HS-27A (cell line): ENCODE data around the gene RABL2A.
A peak's percentile ranks its signal among the peaks of the same experiment; 100 is the strongest.
"Not testable (repeated sequence)": the region's sequence is repeated elsewhere in the genome, so short reads cannot be mapped to it uniquely, and the experiment has no call there.

Experiments
- DNase-seq: peaks from one replicate; pipeline ENCODE4 v3.0.0-alpha.2; 2012; ENCODE audit warnings: low read depth, missing footprints

The RABL2A gene

GRCh38 chr2:113626616-113627330 is at the start of gene RABL2A:
RABL2A (plus strand) TSS chr2:113627266; CDS start chr2:113628607, 1,341 bp downstream.
- peak; percentile 77 for DNase-seq

GRCh38 chr2:113578508-113578907 is 48.6 kb upstream of the RABL2A start:
- not testable (repeated sequence) for DNase-seq

DNA sequence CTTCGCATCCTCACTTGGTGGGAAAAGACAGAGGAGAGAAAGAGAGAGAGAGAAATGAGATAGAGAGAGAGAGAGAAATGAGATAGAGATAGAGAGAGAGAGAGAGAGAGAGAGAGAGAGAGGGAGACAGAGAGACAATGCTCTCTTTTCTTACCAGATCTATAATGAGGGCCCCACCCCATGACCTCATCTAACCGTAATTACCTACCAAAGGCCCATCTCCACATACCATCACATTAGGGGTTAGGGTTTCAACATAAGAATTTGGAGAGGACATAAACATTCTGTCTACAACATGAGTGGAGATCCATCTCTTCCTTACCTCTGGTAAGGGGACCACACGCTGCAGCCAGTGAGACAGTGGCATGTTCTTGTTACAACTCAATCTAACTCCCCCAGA is 44.6 kb upstream of the RABL2A start:
- DNase-seq = not testable (repeated sequence)

DNA sequence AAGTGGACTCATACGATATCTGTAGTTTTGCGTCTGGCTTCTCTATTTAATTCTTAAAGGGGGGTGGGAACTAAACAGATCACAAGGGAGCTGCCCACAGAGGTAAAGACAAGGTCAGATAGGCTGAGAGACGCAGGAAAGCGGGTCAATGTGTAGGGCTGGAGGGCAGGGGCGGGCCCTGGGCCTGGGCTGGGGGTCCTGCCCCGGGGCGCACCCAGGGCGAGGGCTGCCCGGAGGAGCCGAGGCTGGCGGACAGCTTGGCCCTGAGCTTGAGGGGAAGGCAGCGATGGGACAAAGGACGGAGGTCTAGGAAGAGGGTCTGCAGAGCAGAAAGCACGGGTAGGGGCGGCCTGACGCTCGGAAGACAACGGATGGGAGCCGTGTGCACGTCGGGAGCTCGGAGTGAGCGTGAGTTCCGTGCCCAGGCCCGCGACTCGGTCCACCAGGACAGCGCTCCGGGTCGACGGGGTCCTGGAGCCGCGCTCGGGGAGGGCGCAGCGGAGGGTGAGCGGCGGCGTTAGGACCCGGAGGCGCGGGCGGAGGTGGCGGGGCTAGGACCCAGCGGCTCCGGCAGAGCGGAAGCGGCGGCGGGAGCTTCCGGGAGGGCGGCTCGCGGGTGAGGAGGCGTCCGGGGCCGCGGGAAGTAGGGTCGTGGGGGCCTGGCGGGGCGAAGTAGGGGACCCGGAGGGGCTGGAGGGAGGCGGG is 43.4 kb upstream of the RABL2A start:
- peak; percentile 40 for DNase-seq

GRCh38 chr2:113584311-113585092 is 42.6 kb upstream of the RABL2A start:
- DNase-seq = not testable (repeated sequence)

DNA sequence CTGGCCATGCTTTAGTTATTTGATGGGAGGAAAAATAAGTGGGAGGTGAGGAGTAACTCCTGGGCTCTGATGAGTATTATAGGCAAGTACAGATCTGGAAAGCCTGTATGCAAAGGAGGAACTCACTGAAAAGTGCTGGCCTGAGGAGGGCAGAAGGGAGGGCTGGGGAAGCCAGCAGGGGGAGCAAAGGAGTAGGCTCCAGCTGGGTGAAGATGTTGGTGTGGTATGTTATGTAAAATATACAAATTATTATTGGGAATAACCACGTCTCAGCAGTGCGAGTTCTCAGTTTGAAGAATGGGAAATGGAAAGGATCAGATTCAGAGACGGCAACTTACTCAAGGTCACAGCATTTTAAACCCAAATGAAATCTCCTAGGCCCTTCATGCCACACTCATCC is 39.9 kb upstream of the RABL2A start:
- not testable (repeated sequence) for DNase-seq

DNA sequence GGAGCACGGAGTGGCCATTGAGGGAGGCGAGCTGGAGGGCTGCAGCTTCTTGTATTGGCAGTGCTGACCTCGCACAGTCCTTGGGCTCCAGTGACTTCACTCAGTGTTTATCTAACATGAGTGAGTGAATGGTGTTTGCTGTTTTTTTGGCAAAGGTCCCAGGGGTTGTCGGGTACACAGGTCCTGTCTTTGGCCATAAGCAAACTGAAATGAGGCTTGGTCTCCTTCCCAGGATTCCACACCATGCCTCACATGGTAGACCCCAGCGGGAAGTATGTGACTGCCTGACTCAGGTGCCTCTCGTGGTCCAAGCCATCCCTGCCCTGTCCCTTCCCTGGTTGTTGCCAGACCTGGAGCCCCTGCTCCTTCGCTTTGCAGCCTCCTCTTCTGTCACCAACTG is 37.5 kb upstream of the RABL2A start:
- not testable (repeated sequence) for DNase-seq

DNA sequence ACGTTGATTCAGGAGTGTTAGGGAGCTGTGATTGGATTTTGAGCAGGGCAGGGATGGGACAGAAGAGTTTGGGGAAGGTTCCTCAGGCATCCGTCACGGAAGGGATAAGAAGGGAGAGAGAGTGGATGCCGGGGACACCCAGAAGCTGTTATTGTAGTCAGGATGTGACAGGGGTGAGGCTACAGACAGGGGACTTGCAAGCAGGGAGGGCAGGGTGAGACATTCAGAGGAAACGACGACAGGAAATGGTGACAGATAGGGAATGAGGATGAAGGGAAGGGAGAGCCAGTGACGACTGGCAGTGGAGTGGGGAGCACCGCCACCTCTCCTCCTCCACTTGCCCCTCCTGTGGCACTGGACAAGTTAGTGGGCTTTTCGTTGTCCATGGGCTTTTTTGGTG is 35.1 kb upstream of the RABL2A start:
- not testable (repeated sequence) for DNase-seq

GRCh38 chr2:113593280-113593679 is 33.8 kb upstream of the RABL2A start:
- DNase-seq = not testable (repeated sequence)

- DNase-seq = not testable (repeated sequence)
These were observed 31.3 kb upstream of the RABL2A start for GRCh38 chr2:113595725-113596124.

DNA sequence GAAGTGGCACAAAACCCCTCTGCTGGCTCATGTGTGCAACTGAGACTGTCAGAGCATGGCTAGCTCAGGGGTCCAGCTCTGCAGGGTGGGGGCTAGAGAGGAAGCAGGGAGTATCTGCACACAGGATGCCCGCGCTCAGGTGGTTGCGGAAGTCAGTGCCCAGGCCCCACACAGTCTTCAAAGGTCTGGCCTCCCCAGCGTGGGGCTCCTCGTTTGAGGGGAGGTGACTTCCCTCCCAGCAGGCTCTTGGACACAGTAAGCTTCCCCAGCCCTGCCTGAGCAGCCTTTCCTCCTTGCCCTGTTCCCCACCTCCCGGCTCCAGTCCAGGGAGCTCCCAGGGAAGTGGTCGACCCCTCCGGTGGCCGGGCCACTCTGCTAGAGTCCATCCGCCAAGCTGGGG is 29.9 kb upstream of the RABL2A start:
- DNase-seq = not testable (repeated sequence)

- not testable (repeated sequence) for DNase-seq
These were observed 29.5 kb upstream of the RABL2A start for GRCh38 chr2:113597572-113597971.

DNA sequence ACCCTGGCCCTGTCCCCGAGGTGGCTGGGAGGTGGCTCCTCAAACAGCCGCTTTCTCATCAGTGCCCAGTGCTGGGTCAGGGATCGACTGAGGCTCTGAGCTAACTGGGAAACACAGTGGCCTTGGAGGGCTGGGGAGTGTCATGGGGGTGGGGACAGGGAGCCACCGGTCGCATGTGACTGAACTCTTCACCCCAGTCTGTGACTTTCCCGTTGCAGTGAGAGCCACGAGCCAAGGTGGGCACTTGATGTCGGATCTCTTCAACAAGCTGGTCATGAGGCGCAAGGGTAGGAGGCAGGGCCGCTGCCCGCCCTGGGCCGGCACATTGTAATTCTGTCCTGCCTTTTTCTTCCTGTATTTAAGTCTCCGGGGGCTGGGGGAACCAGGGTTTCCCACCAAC is 28.9 kb upstream of the RABL2A start:
- not testable (repeated sequence) for DNase-seq

- not testable (repeated sequence) for DNase-seq
These were observed 28.3 kb upstream of the RABL2A start for GRCh38 chr2:113598738-113599137.

DNA sequence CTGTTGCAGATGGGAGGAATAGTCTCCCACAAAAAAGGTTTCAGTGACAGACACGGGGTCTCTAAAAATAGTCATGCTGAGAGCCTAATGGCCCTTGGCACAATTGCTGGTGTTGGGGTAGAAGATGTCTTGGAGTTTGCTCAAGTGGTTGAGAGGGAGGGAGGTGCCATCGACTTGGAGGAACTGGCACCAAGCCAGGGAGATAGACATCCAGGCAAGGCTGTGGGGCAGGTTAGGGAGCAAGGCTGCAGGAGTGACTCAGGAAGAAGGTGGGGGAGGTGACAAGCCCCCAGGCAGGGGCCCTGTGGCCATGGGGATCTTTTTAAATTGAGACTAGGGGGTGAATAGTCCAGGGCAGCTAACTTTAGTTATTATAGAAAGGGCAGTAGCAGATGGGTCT is 27.9 kb upstream of the RABL2A start:
- DNase-seq = not testable (repeated sequence)

- DNase-seq = not testable (repeated sequence)
These were observed 24.9 kb upstream of the RABL2A start for GRCh38 chr2:113602040-113602769.

DNA sequence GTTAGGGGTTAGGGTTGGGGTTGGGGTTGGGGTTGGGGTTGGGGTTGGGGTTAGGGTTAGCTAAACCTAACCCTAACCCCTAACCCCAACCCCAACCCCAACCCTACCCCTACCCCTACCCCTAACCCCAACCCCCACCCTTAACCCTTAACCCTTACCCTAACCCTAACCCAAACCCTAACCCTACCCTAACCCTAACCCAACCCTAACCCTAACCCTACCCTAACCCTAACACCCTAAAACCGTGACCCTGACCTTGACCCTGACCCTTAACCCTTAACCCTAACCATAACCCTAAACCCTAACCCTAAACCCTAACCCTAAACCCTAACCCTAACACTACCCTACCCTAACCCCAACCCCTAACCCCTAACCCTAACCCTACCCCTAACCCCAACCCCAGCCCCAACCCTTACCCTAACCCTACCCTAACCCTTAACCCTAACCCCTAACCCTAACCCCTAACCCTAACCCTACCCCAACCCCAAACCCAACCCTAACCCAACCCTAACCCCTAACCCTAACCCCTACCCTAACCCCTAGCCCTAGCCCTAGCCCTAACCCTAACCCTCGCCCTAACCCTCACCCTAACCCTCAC is 24.1 kb upstream of the RABL2A start:
- no peak for DNase-seq

DNA sequence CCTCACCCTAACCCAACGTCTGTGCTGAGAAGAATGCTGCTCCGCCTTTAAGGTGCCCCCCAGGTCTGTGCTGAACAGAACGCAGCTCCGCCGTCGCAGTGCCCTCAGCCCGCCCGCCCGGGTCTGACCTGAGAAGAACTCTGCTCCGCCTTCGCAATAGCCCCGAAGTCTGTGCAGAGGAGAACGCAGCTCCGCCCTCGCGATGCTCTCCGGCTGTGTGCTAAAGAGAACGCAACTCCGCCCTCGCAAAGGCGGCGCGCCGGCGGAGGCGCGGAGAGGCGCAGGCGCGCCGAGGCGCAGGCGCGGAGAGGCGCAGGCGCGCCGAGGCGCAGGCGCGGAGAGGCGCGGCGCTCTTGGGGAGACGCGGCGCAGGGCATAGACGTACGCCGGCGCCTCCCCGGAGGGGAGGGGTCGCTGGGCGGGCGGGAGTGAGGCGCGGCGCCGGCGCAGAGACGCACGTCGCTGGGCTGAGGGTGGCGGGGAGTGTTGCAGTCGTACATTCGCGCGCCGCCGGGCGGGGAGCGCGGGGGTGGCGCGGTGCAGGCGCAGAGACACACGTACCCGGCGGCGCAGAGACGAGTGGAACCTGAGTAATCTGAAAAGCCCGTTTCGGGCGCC is 23.5 kb upstream of the RABL2A start:
- DNase-seq = peak; percentile 81

DNA sequence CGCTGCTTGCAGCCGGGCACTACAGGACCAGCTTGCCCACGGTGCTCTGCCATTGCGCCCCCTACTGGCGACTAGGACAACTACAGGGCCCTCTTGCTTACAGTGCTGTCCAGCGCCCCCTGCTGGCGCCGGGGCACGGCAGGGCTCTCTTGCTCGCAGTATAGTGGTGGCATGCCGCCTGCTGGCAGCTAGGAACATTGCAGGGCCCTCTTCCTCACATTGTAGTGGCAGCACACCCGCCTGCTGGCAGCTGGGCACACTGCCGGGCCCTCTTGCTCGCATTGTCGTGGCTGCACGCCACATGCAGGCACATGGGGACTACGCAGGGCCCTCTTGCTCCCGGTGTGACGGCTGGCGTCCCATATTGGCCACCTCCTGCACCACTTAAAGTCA is 23.0 kb upstream of the RABL2A start:
- peak; percentile 90 for DNase-seq

DNA sequence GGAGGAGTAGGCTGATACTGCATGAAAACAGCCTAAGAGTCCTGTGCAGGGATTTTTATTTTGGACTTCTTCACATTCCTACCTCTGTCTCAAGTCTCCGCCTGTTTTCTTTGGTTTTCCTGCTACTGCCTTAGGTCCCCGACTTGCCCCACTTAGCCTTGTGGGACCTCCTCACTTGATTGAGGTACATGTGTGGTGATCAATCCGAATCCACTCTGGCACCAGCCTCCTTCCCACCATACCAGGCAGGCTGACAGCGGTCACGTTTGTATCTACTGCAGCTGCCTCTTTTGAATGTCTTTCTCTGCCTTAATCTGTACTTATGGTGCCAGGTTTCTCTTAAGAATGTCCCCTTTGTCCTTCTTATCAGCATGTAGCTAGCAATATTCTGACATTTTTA is 22.4 kb upstream of the RABL2A start:
- DNase-seq = not testable (repeated sequence)

DNA sequence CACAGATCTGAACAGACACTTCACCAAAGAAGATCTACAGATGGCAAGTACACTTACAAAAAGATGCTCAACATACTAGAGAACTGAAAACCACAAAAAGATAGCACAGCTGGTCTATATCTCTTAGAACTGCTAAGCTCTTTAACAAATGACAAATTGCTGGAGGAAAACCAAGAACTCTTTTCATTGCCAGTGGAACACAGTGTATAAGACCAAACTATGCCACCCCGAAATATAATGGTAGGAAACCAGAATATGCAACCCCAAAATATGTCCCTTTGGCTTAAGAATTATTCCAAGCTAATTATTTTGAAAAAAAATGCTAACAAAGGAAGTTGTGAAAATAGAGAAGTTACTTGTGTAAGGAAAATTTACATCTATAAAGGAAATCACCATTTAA is 21.0 kb upstream of the RABL2A start:
- not testable (repeated sequence) for DNase-seq
